Activated CD8-positive, alpha-beta T cell treated with anti-CD3 and anti-CD28 coated beads, Interleukin-2, amount 10 ng/mL, durations not matched to agents 7 days and 5 days (primary cell): ENCODE results near the gene G6PD. TPM values are rescaled to one million over a fixed set of nuclear protein-coding genes. Genes with fewer than 3 reads are reported as not detected.

Source experiments
- ATAC-seq: fragments of 150-1000 bp; cut with Tn5 transposase; one replicate; pipeline ENCODE4 v1.10.0; 2021; ENCODE audit warnings: moderate library complexity
- CTCF ChIA-PET: fragments of 350-600 bp; sonication (Branson Sonifier 250); formaldehyde crosslinking; loops from one replicate; lab custom pipeline; 2021; ENCODE audit warnings: antibody characterized with exemption; lab: Charles Lee
- POLR2A ChIA-PET: fragments of 350-600 bp; sonication (Branson Sonifier 250); formaldehyde crosslinking; loops from one replicate; lab custom pipeline; 2021; ENCODE audit warnings: antibody characterized with exemption; lab: Charles Lee
- DNase-seq: peaks from one replicate; pipeline ENCODE4 v3.0.0-alpha.2; 2020
- H3K27ac Mint-ChIP-seq: one replicate; pipeline ENCODE4 v1.8.0; 2021; ENCODE audit warnings: mild to moderate bottlenecking, mixed read lengths
- H3K27me3 Mint-ChIP-seq: one replicate; pipeline ENCODE4 v1.8.0; 2021; ENCODE audit warnings: low read depth, mixed read lengths
- H3K36me3 Mint-ChIP-seq: one replicate; pipeline ENCODE4 v1.8.0; 2021; ENCODE audit warnings: low read depth, mixed read lengths
- H3K4me1 Mint-ChIP-seq: one replicate; pipeline ENCODE4 v1.8.0; 2021; ENCODE audit warnings: low read depth, mixed read lengths
- H3K4me3 Mint-ChIP-seq: one replicate; pipeline ENCODE4 v1.8.0; 2021; ENCODE audit warnings: mild to moderate bottlenecking, mixed read lengths
- H3K9me3 Mint-ChIP-seq: one replicate; pipeline ENCODE4 v1.8.0; 2022; ENCODE audit warnings: mixed read lengths; ENCODE audit not compliant: insufficient read depth
- total RNA-seq, 2 experiments: library from RNA; stranded (reverse); gene quantifications; one replicate each; pipeline ENCODE4 v1.2.3, GENCODE V29; 2021

G6PD gene
- total RNA-seq, 2 experiments from 2014 or later = 133 to 135 TPM

GRCh38 chrX:154525606-154526490 is 20.8 kb downstream of the G6PD start:
- ChIA-PET POLR2A (interaction anchor here (1.2 kb wide), 1 partner anchor 97 kb away, joined by 3 read pairs; the partner anchor contains the start of gene ATP6AP1), CTCF (interaction anchor here (0.9 to 1.8 kb wide), 6 partner anchors 15 to 387 kb away, joined by 3 to 8 read pairs (median 5); partner anchors contain the start of genes RPL10, SLC10A3 and UBL4A)
- peaks cover 4% of the 10 kb centered on the region for H3K36me3 Mint-ChIP-seq
- H3K9me3 Mint-ChIP-seq = no peaks in the 10 kb centered on the region
- no peak for ATAC-seq
- H3K27ac Mint-ChIP-seq = peak overlapping the region; percentile 68
- no peaks in the 10 kb centered on the region for H3K27me3 Mint-ChIP-seq
- no peak overlapping the region for H3K4me3 Mint-ChIP-seq
- no peak for DNase-seq
- peaks cover 23% of the 10 kb centered on the region for H3K4me1 Mint-ChIP-seq

DNA sequence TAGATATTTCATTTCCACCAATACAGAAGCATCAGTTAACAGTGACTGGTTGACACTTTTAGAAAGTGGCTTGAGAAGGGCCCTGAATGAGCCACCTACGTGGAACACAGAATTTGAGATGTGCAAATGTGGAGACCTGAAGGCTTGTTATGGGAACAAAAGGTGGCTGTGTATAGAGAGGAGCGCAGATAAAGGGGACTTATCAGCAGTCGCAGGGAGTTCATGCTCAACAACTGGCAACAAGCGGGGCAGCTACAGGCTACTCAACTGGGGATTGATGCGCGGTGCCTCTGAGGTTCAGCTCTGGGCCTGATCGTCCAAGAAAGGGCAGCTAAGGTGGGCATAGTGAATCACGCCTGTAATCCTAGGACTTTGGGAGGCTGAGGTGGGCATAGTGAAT is 27.3 kb downstream of the G6PD start:
- ATAC-seq (no peak), DNase-seq (no peak)
- POLR2A ChIA-PET = no interaction called here
- Mint-ChIP-seq H3K9me3 (no peaks in the 10 kb centered on the region), H3K27ac (no peak overlapping the region), H3K27me3 (no peaks in the 10 kb centered on the region), H3K36me3 (peaks cover 5% of the 10 kb centered on the region), H3K4me1 (peaks cover 10% of the 10 kb centered on the region), H3K4me3 (no peak overlapping the region)
- CTCF ChIA-PET = no interaction called here

GRCh38 chrX:154517101-154517781 is 29.4 kb downstream of the G6PD start:
- no peak for ATAC-seq
- Mint-ChIP-seq H3K4me3 (peak overlapping the region; percentile 82), H3K4me1 (peaks cover 22% of the 10 kb centered on the region), H3K9me3 (no peaks in the 10 kb centered on the region), H3K27ac (no peak overlapping the region), H3K36me3 (peaks cover 10% of the 10 kb centered on the region), H3K27me3 (no peaks in the 10 kb centered on the region)
- no peak for DNase-seq
- POLR2A ChIA-PET = interaction anchor here (1.0 to 1.9 kb wide), 2 partner anchors 30 to 118 kb away, joined by 3 to 8 read pairs; partner anchors contain the start of gene UBL4A
- CTCF ChIA-PET = interaction anchor here (3.2 kb wide), 1 partner anchor 10 kb away, joined by 14 read pairs; no protein-coding TSS in a partner anchor

DNA sequence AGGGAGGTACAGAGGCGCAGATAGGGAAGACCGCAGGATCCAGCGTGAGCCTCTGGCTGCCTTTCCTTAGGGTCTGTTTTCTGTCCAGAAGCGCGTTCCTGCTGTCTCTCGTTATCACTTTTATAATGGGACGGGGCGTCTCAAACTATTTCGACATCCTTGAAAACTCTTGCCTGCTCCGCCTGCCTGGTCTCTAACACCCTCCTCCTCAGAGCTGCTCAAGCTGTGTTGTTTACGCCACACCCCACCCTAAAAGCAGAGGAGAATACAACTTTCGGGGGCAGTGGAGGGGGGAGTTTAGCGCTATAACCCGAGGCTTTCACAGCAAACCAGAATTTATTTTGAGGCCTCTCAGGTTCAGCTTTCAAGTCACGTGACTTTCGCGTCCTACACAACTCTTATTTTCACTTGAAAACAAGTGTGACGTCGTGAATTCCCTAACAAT is 30.0 kb downstream of the G6PD start:
- Mint-ChIP-seq H3K27me3 (no peaks in the 10 kb centered on the region), H3K4me3 (peak overlapping the region; percentile 82), H3K27ac (peak overlapping the region; percentile 89), H3K9me3 (no peaks in the 10 kb centered on the region), H3K36me3 (peaks cover 12% of the 10 kb centered on the region), H3K4me1 (peaks cover 27% of the 10 kb centered on the region)
- CTCF ChIA-PET = interaction anchor here (3.2 kb wide), 1 partner anchor 11 kb away, joined by 14 read pairs; no protein-coding TSS in a partner anchor
- DNase-seq (peak; percentile 27), ATAC-seq (peak; percentile 22)
- POLR2A ChIA-PET = interaction anchor here (1.0 to 1.9 kb wide), 2 partner anchors 30 to 118 kb away, joined by 3 to 8 read pairs; partner anchors contain the start of gene UBL4A

GRCh38 chrX:154515966-154516655 is 30.5 kb downstream of the G6PD start, which contains the start of gene FAM3A:
Gene FAM3A, minus strand, starts transcription at chrX:154516232. Its CDS starts 460 bp downstream, at chrX:154515772.
- ATAC-seq = peak; percentile 95
- H3K27me3 Mint-ChIP-seq = no peaks in the 10 kb centered on the region
- ChIA-PET CTCF (interaction anchor here (3.2 kb wide), 1 partner anchor 11 kb away, joined by 14 read pairs; no protein-coding TSS in a partner anchor), POLR2A (interaction anchor here (1.0 to 1.9 kb wide), 3 partner anchors 26 to 117 kb away, joined by 3 to 8 read pairs (median 3); partner anchors contain the start of genes SLC10A3 and UBL4A)
- no peaks in the 10 kb centered on the region for H3K9me3 Mint-ChIP-seq
- peaks cover 32% of the 10 kb centered on the region for H3K4me1 Mint-ChIP-seq
- H3K36me3 Mint-ChIP-seq = peaks cover 13% of the 10 kb centered on the region
- peak; percentile 94 for DNase-seq
- H3K27ac Mint-ChIP-seq = peak within 1 kb of the TSS; percentile 89
- peak within 1 kb of the TSS; percentile 82 for H3K4me3 Mint-ChIP-seq

DNA sequence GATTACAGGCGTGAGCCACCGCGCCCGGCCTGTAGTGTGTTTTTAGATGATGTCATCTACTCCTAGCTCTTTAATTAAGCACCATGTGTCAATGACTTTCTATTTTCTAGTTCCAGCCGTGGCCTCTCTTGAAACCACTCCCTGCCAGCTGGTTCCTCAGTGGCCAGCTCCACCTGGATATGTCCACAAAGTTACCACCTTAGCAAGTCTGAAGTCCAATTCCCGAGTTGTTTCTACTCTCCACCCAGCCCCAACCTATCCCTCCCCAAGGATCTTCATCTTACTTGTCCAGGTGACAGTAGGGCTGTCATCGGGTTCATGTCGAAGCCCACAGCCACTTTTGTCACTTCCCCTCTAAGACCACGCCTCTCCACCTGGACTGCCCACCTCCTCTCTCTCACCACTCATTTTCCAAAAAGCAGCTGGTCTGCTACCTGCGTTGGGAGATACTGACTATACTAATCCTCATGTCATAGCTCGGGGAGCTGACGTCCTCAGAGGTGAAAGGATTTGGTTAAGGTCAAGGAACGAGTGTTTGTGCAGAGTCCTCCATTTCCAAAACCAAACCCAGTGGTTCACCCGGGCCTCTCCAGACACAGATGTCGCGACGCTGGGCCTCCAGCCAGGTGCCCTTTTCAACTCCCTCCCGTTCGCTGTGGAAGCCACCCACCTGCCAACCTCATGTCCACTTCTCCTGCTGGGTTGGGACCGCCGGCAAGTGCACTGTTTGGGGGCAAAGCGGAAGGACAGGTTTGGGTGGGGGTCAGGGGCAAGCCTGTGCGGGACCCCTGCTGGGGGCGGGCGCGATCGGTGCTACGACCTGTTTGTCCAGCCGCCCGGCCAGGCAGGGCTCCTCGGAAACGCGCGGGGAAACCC is 31.3 kb downstream of the G6PD start:
- CTCF ChIA-PET = interaction anchor here (3.2 kb wide), 1 partner anchor 12 kb away, joined by 14 read pairs; no protein-coding TSS in a partner anchor
- Mint-ChIP-seq H3K4me3 (peak overlapping the region; percentile 82), H3K9me3 (no peaks in the 10 kb centered on the region), H3K27ac (peak overlapping the region; percentile 76), H3K36me3 (peaks cover 17% of the 10 kb centered on the region), H3K27me3 (no peaks in the 10 kb centered on the region), H3K4me1 (peaks cover 36% of the 10 kb centered on the region)
- DNase-seq = peak; percentile 47
- peak; percentile 2 for ATAC-seq
- POLR2A ChIA-PET = interaction anchor here (1.2 to 1.9 kb wide), 2 partner anchors 25 to 28 kb away, joined by 3 to 8 read pairs; partner anchors contain the start of genes SLC10A3 and UBL4A

GRCh38 chrX:154513716-154514115 is 32.9 kb downstream of the G6PD start:
- Mint-ChIP-seq H3K27ac (peak overlapping the region; percentile 81), H3K36me3 (peaks cover 28% of the 10 kb centered on the region), H3K4me3 (peak overlapping the region; percentile 27), H3K9me3 (no peaks in the 10 kb centered on the region), H3K27me3 (no peaks in the 10 kb centered on the region), H3K4me1 (peaks cover 45% of the 10 kb centered on the region)
- ATAC-seq = no peak
- POLR2A ChIA-PET = no interaction called here
- no peak for DNase-seq
- CTCF ChIA-PET = no interaction called here

- Mint-ChIP-seq H3K4me1 (peaks cover 45% of the 10 kb centered on the region), H3K27ac (no peak overlapping the region), H3K27me3 (no peaks in the 10 kb centered on the region), H3K36me3 (peaks cover 32% of the 10 kb centered on the region), H3K9me3 (no peaks in the 10 kb centered on the region), H3K4me3 (no peak overlapping the region)
- no peak for ATAC-seq
- ChIA-PET POLR2A (no interaction called here), CTCF (no interaction called here)
- DNase-seq = no peak
Observed at GRCh38 chrX:154512879-154513553, 33.6 kb downstream of the G6PD start.

- ChIA-PET POLR2A (no interaction called here), CTCF (interaction anchor here (1.6 to 1.7 kb wide), 2 partner anchors 15 to 22 kb away, joined by 4 to 5 read pairs; partner anchors contain the start of gene SLC10A3)
- Mint-ChIP-seq H3K27me3 (no peaks in the 10 kb centered on the region), H3K4me3 (peak overlapping the region; percentile 42), H3K36me3 (peaks cover 32% of the 10 kb centered on the region), H3K9me3 (no peaks in the 10 kb centered on the region), H3K27ac (peak overlapping the region; percentile 88), H3K4me1 (peaks cover 45% of the 10 kb centered on the region)
- DNase-seq (no peak), ATAC-seq (no peak)
Observed at GRCh38 chrX:154511761-154512160, 34.9 kb downstream of the G6PD start.

DNA sequence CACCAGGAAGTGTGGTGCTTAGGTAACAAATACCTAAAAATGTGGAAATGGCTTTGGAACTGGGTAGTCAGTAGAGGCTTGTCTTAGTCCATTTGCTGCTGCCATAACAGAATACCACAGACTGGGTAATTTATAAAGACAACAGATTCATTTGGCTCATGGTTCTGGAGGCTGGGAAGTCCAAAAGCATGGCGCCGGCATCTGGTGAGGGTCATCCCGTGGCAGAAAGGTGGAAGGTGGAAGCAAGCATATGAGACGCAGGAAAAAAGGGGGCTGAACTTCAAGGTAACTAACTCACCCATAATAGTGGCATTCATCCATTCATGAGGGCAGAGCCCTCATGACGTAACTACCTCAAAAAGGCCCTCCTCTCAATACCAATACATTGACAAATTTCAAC is 37.2 kb downstream of the G6PD start:
- Mint-ChIP-seq H3K36me3 (peaks cover 29% of the 10 kb centered on the region), H3K27ac (peak overlapping the region; percentile 55), H3K9me3 (no peaks in the 10 kb centered on the region), H3K4me3 (no peak overlapping the region), H3K4me1 (peaks cover 34% of the 10 kb centered on the region), H3K27me3 (no peaks in the 10 kb centered on the region)
- ChIA-PET CTCF (no interaction called here), POLR2A (no interaction called here)
- no peak for DNase-seq
- no peak for ATAC-seq
